ENCODE data around the gene LZTR1. TPM values are rescaled to one million over a fixed set of nuclear protein-coding genes. Genes with fewer than 3 reads are reported as not detected.
A peak's percentile ranks its signal among the peaks of the same experiment; 100 is the strongest.

Gene LZTR1
- total RNA-seq, 1 experiment from 2014 or later: 40.2 TPM

DNA sequence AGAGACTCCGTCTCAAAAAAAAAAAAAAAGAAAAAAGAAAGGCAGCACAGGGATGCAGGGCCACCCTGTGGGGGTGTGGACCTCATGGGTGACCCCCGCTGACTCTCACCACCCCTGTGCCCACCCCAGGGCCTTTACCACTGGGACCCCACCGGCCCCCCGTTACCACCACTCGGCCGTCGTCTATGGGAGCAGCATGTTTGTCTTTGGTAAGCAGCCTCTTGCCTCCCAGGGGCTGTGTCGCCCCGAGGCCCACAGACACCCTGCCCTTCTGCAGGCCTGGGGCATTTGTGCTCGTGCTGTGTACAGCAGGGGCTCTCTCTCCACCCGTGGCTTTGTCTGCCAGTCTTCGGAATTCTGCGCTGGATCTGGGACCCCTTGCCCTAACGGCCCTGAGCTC, 5.3 kb downstream of the LZTR1 start:
- H3K27me3 ChIP-seq (ENCODE audit: control insufficient read depth, insufficient read depth, low read length): no peaks in the 10 kb centered on the region
- in situ Hi-C loops (cut with HindIII; ENCODE audit: low pct_unique_long_range_greater_than_20kb, low sequenced_read_pairs): no loop called here

GRCh38 chr22:20988573-20989322, 6.7 kb downstream of the LZTR1 start:
- DNase-seq (ENCODE audit: low read depth, low spot score): no peak
- no TSS peak for BruUV-seq (replicated peaks)
- no peak overlapping the region for H3K4me3 ChIP-seq (ENCODE audit: low read depth in 2 of 2, low read length in 2 of 2)
- in situ Hi-C loops (cut with HindIII; ENCODE audit: low pct_unique_long_range_greater_than_20kb, low sequenced_read_pairs): no loop called here
- intact Hi-C loops (cut with micrococcal nuclease; ENCODE audit: unreplicated experiment): no loop called here
- ATAC-seq: 0 out of 2 replicates have a peak, but pooled peaks have one; percentile 31
- H3K4me1 ChIP-seq (ENCODE audit: control insufficient read depth, insufficient read depth, low read length): no peaks in the 10 kb centered on the region
- TF ChIP-seq TCF7L2 (IDR thresholded peaks at IDR 0.05; ENCODE audit: low read depth, low read length): no peak
- TF ChIP-seq REST (IDR thresholded peaks at IDR 0.05; ENCODE audit: insufficient read depth in 1 of 2, low read depth in 2 of 2, low read length in 1 of 2): no peak
- no peak for TF ChIP-seq POLR2AphosphoS5 (IDR thresholded peaks at IDR 0.05; ENCODE audit: low read depth, low read length)
- TF ChIP-seq SIN3A (IDR thresholded peaks at IDR 0.05; ENCODE audit: borderline replicate concordance, insufficient read depth, low read depth, low read length): no peak
- no peak for TF ChIP-seq CTCF (IDR thresholded peaks at IDR 0.05)
- no peaks in the 10 kb centered on the region for H3K9me3 ChIP-seq (ENCODE audit: control insufficient read depth, insufficient read depth, low read depth, low read length)
- no peak overlapping the region for H3K27ac ChIP-seq (ENCODE audit: low read length)
- no peaks in the 10 kb centered on the region for H3K27me3 ChIP-seq (ENCODE audit: control insufficient read depth, insufficient read depth, low read length)
- CTCF ChIA-PET: no interaction called here
- POLR2A ChIA-PET: interaction anchor here (1.3 kb wide), 1 partner anchor 11 kb away, joined by 3 read pairs; no protein-coding TSS in a partner anchor
- H3K36me3 ChIP-seq (ENCODE audit: control insufficient read depth, insufficient read depth, low read length): no peaks in the 10 kb centered on the region

More for the DNA sequence above, 5.3 kb downstream of the LZTR1 start:
- no peaks in the 10 kb centered on the region for H3K4me1 ChIP-seq (ENCODE audit: control insufficient read depth, insufficient read depth, low read length)
- BruUV-seq (replicated peaks): no TSS peak
- no peak for ATAC-seq
- H3K9me3 ChIP-seq (ENCODE audit: control insufficient read depth, insufficient read depth, low read depth, low read length): no peaks in the 10 kb centered on the region
- no peak for TF ChIP-seq CTCF (IDR thresholded peaks at IDR 0.05)
- TF ChIP-seq SIN3A (IDR thresholded peaks at IDR 0.05; ENCODE audit: borderline replicate concordance, insufficient read depth, low read depth, low read length): no peak
- TF ChIP-seq TCF7L2 (IDR thresholded peaks at IDR 0.05; ENCODE audit: low read depth, low read length): no peak
- no peak for TF ChIP-seq REST (IDR thresholded peaks at IDR 0.05; ENCODE audit: insufficient read depth in 1 of 2, low read depth in 2 of 2, low read length in 1 of 2)
- no peak for TF ChIP-seq POLR2AphosphoS5 (IDR thresholded peaks at IDR 0.05; ENCODE audit: low read depth, low read length)
- H3K27ac ChIP-seq (ENCODE audit: low read length): no peak overlapping the region
- DNase-seq (ENCODE audit: low read depth, low spot score): no peak
- ChIA-PET CTCF (no interaction called here), POLR2A (no interaction called here)
- intact Hi-C loops (cut with micrococcal nuclease; ENCODE audit: unreplicated experiment): no loop called here
- no peaks in the 10 kb centered on the region; the same call in 1 of the 2 replicates for H3K36me3 ChIP-seq (ENCODE audit: control insufficient read depth, insufficient read depth, low read length)
- H3K4me3 ChIP-seq (ENCODE audit: low read depth in 2 of 2, low read length in 2 of 2): no peak overlapping the region

Data from Panc1 (cell line).